ENCODE results near the gene SLC25A10. TPM values are rescaled to one million over a fixed set of nuclear protein-coding genes. Genes with fewer than 3 reads are reported as not detected.

SLC25A10 gene
- polyA plus RNA-seq, 1 donor from 2014 or later, result 8.7 TPM

DNA sequence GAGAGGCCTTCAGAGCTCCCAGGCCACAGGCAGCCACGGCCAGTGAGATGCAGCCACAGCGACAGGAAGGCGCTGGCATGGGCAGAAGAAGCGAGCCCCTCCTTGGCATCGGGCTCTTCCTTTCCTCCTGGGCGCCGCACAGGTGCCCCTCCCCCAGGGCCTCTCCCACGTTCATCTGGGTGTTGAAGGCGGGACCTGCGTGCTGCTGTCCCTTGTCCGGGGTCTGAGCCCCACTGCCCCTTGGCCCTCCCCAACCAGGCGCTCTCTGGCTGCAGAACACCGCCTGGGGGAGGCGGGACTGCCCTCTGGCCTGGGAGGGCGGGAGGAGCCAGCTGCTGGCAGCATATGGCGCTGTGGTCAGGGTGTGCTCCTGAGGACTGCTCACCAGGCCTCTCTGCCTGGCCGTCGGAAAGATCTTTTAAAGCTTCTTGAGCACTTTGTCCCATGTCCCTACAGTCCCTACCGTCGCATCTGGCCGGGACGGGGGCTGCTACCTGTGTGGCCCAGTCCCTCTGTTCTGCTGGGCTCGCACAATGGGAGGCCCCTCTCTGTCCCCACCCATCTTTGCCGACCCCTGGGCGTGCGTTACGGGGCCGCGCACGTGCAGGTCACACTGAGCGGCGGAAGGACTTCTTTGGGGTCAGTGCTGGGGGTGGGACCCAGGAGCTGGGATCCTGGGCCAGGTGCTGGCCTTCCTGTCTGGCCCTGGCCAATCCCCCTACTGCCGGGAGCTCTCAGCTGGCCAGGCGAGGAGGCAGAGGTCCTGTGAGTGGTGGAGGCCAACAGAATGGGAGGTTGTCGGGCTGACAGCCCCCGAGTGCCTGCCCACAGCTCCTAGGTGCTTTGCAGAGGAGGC lies 1.7 kb downstream of the SLC25A10 start:
- no peaks in the 10 kb centered on the region for H3K9me3 ChIP-seq (ENCODE audit: low read length)
- H3K79me2 ChIP-seq (replicated peaks; ENCODE audit: insufficient read depth, low read length), result no peaks in the 10 kb centered on the region
- peaks cover 8% of the 10 kb centered on the region for H3K27me3 ChIP-seq (ENCODE audit: insufficient read depth, low read depth, low read length)
- no peaks in the 10 kb centered on the region for H3F3A ChIP-seq (ENCODE audit: insufficient read depth, low read length, poor library complexity, severe bottlenecking)
- no peak overlapping the region for H3K9ac ChIP-seq (ENCODE audit: low read length)
- H3K36me3 ChIP-seq (ENCODE audit: insufficient read depth, low read length), result no peaks in the 10 kb centered on the region
- H3K9me2 ChIP-seq (ENCODE audit: insufficient read depth, low read length), result no peaks in the 10 kb centered on the region
- H2AFZ ChIP-seq (ENCODE audit: low read depth, low read length), result no peak overlapping the region
- H4K20me1 ChIP-seq (ENCODE audit: insufficient read depth), result no peaks in the 10 kb centered on the region
- H3K27ac ChIP-seq (ENCODE audit: low read length), result no peak overlapping the region
- peak overlapping the region; percentile 68 for H3K4me3 ChIP-seq (ENCODE audit: low read length)
- TF ChIP-seq REST (IDR thresholded peaks at IDR 0.05; ENCODE audit: borderline replicate concordance) (no peak), EP300 (conservative IDR thresholded peaks at IDR 0.05; ENCODE audit: poor library complexity, severe bottlenecking) (no peak), RAD21 (conservative IDR thresholded peaks at IDR 0.05) (no peak), MXI1 (conservative IDR thresholded peaks at IDR 0.05; ENCODE audit: poor library complexity, severe bottlenecking) (no peak), SMC3 (conservative IDR thresholded peaks at IDR 0.05; ENCODE audit: poor library complexity) (no peak), EZH2 (IDR thresholded peaks at IDR 0.05; ENCODE audit: borderline replicate concordance, insufficient read depth, low read length, poor library complexity, severe bottlenecking) (no peak), TAF1 (IDR thresholded peaks at IDR 0.05; ENCODE audit: low read depth) (no peak), POLR2AphosphoS5 (IDR thresholded peaks at IDR 0.05) (no peak)
- TF ChIP-seq, protein P1, sequence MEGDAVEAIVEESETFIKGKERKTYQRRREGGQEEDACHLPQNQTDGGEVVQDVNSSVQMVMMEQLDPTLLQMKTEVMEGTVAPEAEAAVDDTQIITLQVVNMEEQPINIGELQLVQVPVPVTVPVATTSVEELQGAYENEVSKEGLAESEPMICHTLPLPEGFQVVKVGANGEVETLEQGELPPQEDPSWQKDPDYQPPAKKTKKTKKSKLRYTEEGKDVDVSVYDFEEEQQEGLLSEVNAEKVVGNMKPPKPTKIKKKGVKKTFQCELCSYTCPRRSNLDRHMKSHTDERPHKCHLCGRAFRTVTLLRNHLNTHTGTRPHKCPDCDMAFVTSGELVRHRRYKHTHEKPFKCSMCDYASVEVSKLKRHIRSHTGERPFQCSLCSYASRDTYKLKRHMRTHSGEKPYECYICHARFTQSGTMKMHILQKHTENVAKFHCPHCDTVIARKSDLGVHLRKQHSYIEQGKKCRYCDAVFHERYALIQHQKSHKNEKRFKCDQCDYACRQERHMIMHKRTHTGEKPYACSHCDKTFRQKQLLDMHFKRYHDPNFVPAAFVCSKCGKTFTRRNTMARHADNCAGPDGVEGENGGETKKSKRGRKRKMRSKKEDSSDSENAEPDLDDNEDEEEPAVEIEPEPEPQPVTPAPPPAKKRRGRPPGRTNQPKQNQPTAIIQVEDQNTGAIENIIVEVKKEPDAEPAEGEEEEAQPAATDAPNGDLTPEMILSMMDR (IDR thresholded peaks at IDR 0.05; ENCODE audit: poor library complexity, severe bottlenecking), result no peak
- H3K4me2 ChIP-seq (ENCODE audit: low read length), result no peak overlapping the region

DNA sequence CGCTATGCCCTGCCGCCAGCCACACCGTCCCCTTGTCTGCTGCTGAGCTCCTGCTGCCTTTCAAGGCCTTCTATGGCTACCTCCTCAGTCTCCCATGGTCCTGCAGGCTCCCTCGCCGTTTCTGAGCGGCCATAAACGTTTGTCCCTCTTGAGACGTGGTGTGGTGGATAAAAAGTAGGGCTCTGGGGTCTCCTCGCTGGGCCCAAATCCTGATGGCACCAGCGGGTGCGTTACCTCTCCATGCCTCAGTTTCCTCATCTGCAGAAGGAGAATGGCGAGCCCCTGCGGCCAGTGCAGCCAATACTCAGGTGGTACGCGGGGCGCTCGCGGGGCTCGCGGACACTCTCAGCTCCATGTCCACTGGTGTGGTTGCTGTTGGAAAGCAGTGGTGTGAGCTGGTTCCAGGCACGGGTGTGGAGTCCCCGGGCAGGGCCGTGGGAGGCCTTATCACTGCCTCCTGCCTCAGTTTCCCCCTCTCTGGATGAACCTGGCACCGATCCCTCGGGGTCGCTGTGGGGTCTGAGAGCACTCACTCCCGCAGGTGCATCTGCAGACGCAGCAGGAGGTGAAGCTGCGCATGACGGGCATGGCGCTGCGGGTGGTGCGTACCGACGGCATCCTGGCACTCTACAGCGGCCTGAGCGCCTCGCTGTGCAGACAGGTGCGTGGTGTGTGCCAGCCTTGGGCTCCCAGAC lies 2.5 kb downstream of the SLC25A10 start:
- H3K27ac ChIP-seq (ENCODE audit: low read length), result no peak overlapping the region
- H3K4me3 ChIP-seq (ENCODE audit: low read length), result no peak overlapping the region
- no peak overlapping the region for H3K4me2 ChIP-seq (ENCODE audit: low read length)

More for the DNA sequence above, 2.5 kb downstream of the SLC25A10 start:
- Histone ChIP-seq H3K79me2 (replicated peaks; ENCODE audit: insufficient read depth, low read length) (no peaks in the 10 kb centered on the region), H2AFZ (ENCODE audit: low read depth, low read length) (no peak overlapping the region), H3K9me2 (ENCODE audit: insufficient read depth, low read length) (no peaks in the 10 kb centered on the region), H3K27me3 (ENCODE audit: insufficient read depth, low read depth, low read length) (peaks cover 8% of the 10 kb centered on the region), H4K20me1 (ENCODE audit: insufficient read depth) (no peaks in the 10 kb centered on the region), H3K9ac (ENCODE audit: low read length) (no peak overlapping the region), H3F3A (ENCODE audit: insufficient read depth, low read length, poor library complexity, severe bottlenecking) (no peaks in the 10 kb centered on the region), H3K36me3 (ENCODE audit: insufficient read depth, low read length) (no peaks in the 10 kb centered on the region), H3K9me3 (ENCODE audit: low read length) (no peaks in the 10 kb centered on the region)
- TF ChIP-seq, protein P1 (IDR thresholded peaks at IDR 0.05; ENCODE audit: poor library complexity, severe bottlenecking), result no peak
- no peak for TF ChIP-seq REST (IDR thresholded peaks at IDR 0.05; ENCODE audit: borderline replicate concordance)
- TF ChIP-seq SMC3 (conservative IDR thresholded peaks at IDR 0.05; ENCODE audit: poor library complexity), result no peak
- TF ChIP-seq POLR2AphosphoS5 (IDR thresholded peaks at IDR 0.05), result no peak
- no peak for TF ChIP-seq EZH2 (IDR thresholded peaks at IDR 0.05; ENCODE audit: borderline replicate concordance, insufficient read depth, low read length, poor library complexity, severe bottlenecking)

Data from neural cell (in vitro differentiated cells).